Measurements from ENCODE around the gene ANKRD35. TPM values are rescaled to one million over a fixed set of nuclear protein-coding genes. Genes with fewer than 3 reads are reported as not detected.

Gene ANKRD35
- total RNA-seq, 1 donor, result 1.4 TPM

- Histone ChIP-seq H2AFZ (ENCODE audit: low read length) (peak within 1 kb of the TSS; percentile 96), H3K79me2 (ENCODE audit: insufficient read depth, low read length) (peaks cover 22% of the 10 kb centered on the region), H3K27ac (ENCODE audit: low read depth, low read length) (peak within 1 kb of the TSS; percentile 94), H3K27me3 (ENCODE audit: insufficient read depth, low read length) (no peaks in the 10 kb centered on the region), H3K9me3 (ENCODE audit: low read depth, low read length) (no peaks in the 10 kb centered on the region), H3K4me2 (ENCODE audit: insufficient read depth, low read length) (peak within 1 kb of the TSS; percentile 99), H4K20me1 (ENCODE audit: insufficient read depth, low read length) (no peaks in the 10 kb centered on the region), H3K4me3 (ENCODE audit: insufficient read depth, low read length) (peak within 1 kb of the TSS; percentile 85), H3K4me1 (ENCODE audit: insufficient read depth, low read length) (peaks cover 22% of the 10 kb centered on the region), H3K36me3 (ENCODE audit: insufficient read depth, low read length) (peaks cover 16% of the 10 kb centered on the region)
- no peak for TF ChIP-seq CTCF (IDR thresholded peaks at IDR 0.05; ENCODE audit: extremely low read depth, low read depth, low read length)
- peak; percentile 93 for DNase-seq (ENCODE audit: insufficient read length, low spot score, missing footprints)
These were observed 32.7 kb upstream of the ANKRD35 start, which contains the start of gene PEX11B for GRCh38 chr1:145918144-145918991. Gene PEX11B, minus strand, starts transcription at chr1:145918717. Its CDS starts 29 bp downstream, at chr1:145918688.

- H3K4me2 ChIP-seq (ENCODE audit: insufficient read depth, low read length), result peak overlapping the region; percentile 99
- H3K27ac ChIP-seq (ENCODE audit: low read depth, low read length), result peak overlapping the region; percentile 94
- no peaks in the 10 kb centered on the region for H4K20me1 ChIP-seq (ENCODE audit: insufficient read depth, low read length)
- peaks cover 22% of the 10 kb centered on the region for H3K4me1 ChIP-seq (ENCODE audit: insufficient read depth, low read length)
- H3K9me3 ChIP-seq (ENCODE audit: low read depth, low read length), result no peaks in the 10 kb centered on the region
- TF ChIP-seq CTCF (IDR thresholded peaks at IDR 0.05; ENCODE audit: extremely low read depth, low read depth, low read length), result no peak
- peak overlapping the region; percentile 96 for H2AFZ ChIP-seq (ENCODE audit: low read length)
- H3K79me2 ChIP-seq (ENCODE audit: insufficient read depth, low read length), result peaks cover 22% of the 10 kb centered on the region
- H3K27me3 ChIP-seq (ENCODE audit: insufficient read depth, low read length), result no peaks in the 10 kb centered on the region
- H3K36me3 ChIP-seq (ENCODE audit: insufficient read depth, low read length), result peaks cover 11% of the 10 kb centered on the region
- peak overlapping the region; percentile 85 for H3K4me3 ChIP-seq (ENCODE audit: insufficient read depth, low read length)
- no peak for DNase-seq (ENCODE audit: insufficient read length, low spot score, missing footprints)
These were observed 31.9 kb upstream of the ANKRD35 start for GRCh38 chr1:145917595-145917994.

- H3K9me3 ChIP-seq (ENCODE audit: low read depth, low read length), result no peaks in the 10 kb centered on the region
- no peaks in the 10 kb centered on the region for H4K20me1 ChIP-seq (ENCODE audit: insufficient read depth, low read length)
- H3K4me3 ChIP-seq (ENCODE audit: insufficient read depth, low read length), result no peak overlapping the region
- no peak overlapping the region for H2AFZ ChIP-seq (ENCODE audit: low read length)
- DNase-seq (ENCODE audit: insufficient read length, low spot score, missing footprints), result peak; percentile 58
- H3K4me1 ChIP-seq (ENCODE audit: insufficient read depth, low read length), result peaks cover 22% of the 10 kb centered on the region
- peaks cover 20% of the 10 kb centered on the region for H3K36me3 ChIP-seq (ENCODE audit: insufficient read depth, low read length)
- peaks cover 22% of the 10 kb centered on the region for H3K79me2 ChIP-seq (ENCODE audit: insufficient read depth, low read length)
- H3K27me3 ChIP-seq (ENCODE audit: insufficient read depth, low read length), result no peaks in the 10 kb centered on the region
- TF ChIP-seq CTCF (IDR thresholded peaks at IDR 0.05; ENCODE audit: extremely low read depth, low read depth, low read length), result no peak
- peak overlapping the region; percentile 17 for H3K27ac ChIP-seq (ENCODE audit: low read depth, low read length)
- no peak overlapping the region for H3K4me2 ChIP-seq (ENCODE audit: insufficient read depth, low read length)
These were observed 31.1 kb upstream of the ANKRD35 start for GRCh38 chr1:145916745-145917144.

- peaks cover 25% of the 10 kb centered on the region for H3K4me1 ChIP-seq (ENCODE audit: insufficient read depth, low read length)
- H4K20me1 ChIP-seq (ENCODE audit: insufficient read depth, low read length), result no peaks in the 10 kb centered on the region
- peak; percentile 11 for DNase-seq (ENCODE audit: insufficient read length, low spot score, missing footprints)
- TF ChIP-seq CTCF (IDR thresholded peaks at IDR 0.05; ENCODE audit: extremely low read depth, low read depth, low read length), result no peak
- H3K27ac ChIP-seq (ENCODE audit: low read depth, low read length), result no peak overlapping the region
- no peaks in the 10 kb centered on the region for H3K9me3 ChIP-seq (ENCODE audit: low read depth, low read length)
- no peak overlapping the region for H3K4me3 ChIP-seq (ENCODE audit: insufficient read depth, low read length)
- no peaks in the 10 kb centered on the region for H3K27me3 ChIP-seq (ENCODE audit: insufficient read depth, low read length)
- peaks cover 32% of the 10 kb centered on the region for H3K36me3 ChIP-seq (ENCODE audit: insufficient read depth, low read length)
- no peak overlapping the region for H3K4me2 ChIP-seq (ENCODE audit: insufficient read depth, low read length)
- no peak overlapping the region for H2AFZ ChIP-seq (ENCODE audit: low read length)
- peaks cover 16% of the 10 kb centered on the region for H3K79me2 ChIP-seq (ENCODE audit: insufficient read depth, low read length)
These were observed 26.5 kb upstream of the ANKRD35 start for GRCh38 chr1:145912128-145912641.

All from osteoblast (primary cell).